ENCODE data around the gene DHRSX. TPM values are rescaled to one million over a fixed set of nuclear protein-coding genes. Genes with fewer than 3 reads are reported as not detected.
"Not testable (repeated sequence)": the region's sequence is repeated elsewhere in the genome, so short reads cannot be mapped to it uniquely, and the experiment has no call there.

The DHRSX gene
- polyA plus RNA-seq, 3 donors = 12.9 to 33.2 (median 28.3) TPM

DNA sequence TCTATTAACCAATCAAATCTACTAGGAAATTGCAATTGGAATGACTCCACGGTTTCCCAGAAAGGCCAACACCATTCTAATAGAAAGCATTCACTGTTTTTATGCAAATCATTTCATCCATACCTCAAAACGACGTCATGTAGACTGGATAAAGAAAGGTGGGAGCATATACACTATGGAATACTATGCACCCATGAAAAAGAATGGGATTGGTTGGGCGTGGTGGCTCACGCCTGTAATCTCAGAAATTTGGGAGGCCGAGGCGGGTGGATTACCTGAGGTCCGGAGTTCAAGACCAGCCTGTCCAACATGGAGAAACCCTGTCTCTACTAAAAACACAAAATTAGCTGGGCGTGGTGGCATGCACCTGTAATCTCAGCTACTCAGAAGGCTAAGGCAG lies 46.2 kb downstream of the DHRSX start:
- 100% methylated on average over 3 of the region's 9 CpGs for WGBS (ENCODE audit: insufficient coverage)
- H3K36me3 ChIP-seq (replicated peaks in 1 of 2; ENCODE audit: control insufficient read depth in 1 of 2, insufficient read depth in 2 of 2, low read length in 2 of 2); H3K9me3 ChIP-seq (replicated peaks in 1 of 2; ENCODE audit: control insufficient read depth in 1 of 2, insufficient read depth in 1 of 2, low read length in 2 of 2); H3K27ac Mint-ChIP-seq; H3K9me3 Mint-ChIP-seq; H3K4me3 Mint-ChIP-seq; H3K4me2 ChIP-seq (replicated peaks; ENCODE audit: extremely low read depth, low read length, poor library complexity, severe bottlenecking); H3K27me3 ChIP-seq (ENCODE audit: control insufficient read depth in 2 of 2, insufficient read depth in 2 of 2, low read length in 2 of 2); H3K27me3 Mint-ChIP-seq (ENCODE audit: low read depth in 3 of 3); H3K27ac ChIP-seq (ENCODE audit: low read depth in 1 of 2, low read length in 2 of 2); H3K4me3 ChIP-seq (replicated peaks in 1 of 3; ENCODE audit: low read depth in 2 of 3, low read length in 3 of 3); H2AFZ ChIP-seq (ENCODE audit: insufficient read depth, low read depth, low read length, poor library complexity, severe bottlenecking); H3K9ac ChIP-seq (ENCODE audit: insufficient read depth, low read length, poor library complexity, severe bottlenecking); intact Hi-C loops (cut with micrococcal nuclease); H3K4me1 Mint-ChIP-seq; DNase-seq; H3K4me1 ChIP-seq (ENCODE audit: control insufficient read depth in 1 of 2, insufficient read depth in 2 of 2, low read length in 2 of 2): not testable (repeated sequence)
- peaks cover 13 to 19% of the 10 kb centered on the region in 2 donors for H3K36me3 Mint-ChIP-seq
- Histone ChIP-seq H3K79me2 (ENCODE audit: insufficient read depth, low read length) (peaks cover 13% of the 10 kb centered on the region), H4K20me1 (ENCODE audit: insufficient read depth, low read length) (peaks cover 73% of the 10 kb centered on the region)

- no peak overlapping the region for H3K27ac ChIP-seq (ENCODE audit: low read depth in 1 of 2, low read length in 2 of 2)
- Mint-ChIP-seq H3K36me3 (peaks cover 9 to 21% of the 10 kb centered on the region in 2 donors), H3K27ac (no peak overlapping the region), H3K4me3 (no peak overlapping the region), H3K9me3 (peaks cover under 1 to 6% (median 4%) of the 10 kb centered on the region in 7 donors), H3K4me1 (peaks cover 1% of the 10 kb centered on the region), H3K27me3 (ENCODE audit: low read depth in 3 of 3) (peaks cover 0 to 2% (median 1%) of the 10 kb centered on the region in 3 donors)
- no peak overlapping the region for H3K4me2 ChIP-seq (replicated peaks; ENCODE audit: extremely low read depth, low read length, poor library complexity, severe bottlenecking)
- peaks cover 59% of the 10 kb centered on the region for H4K20me1 ChIP-seq (ENCODE audit: insufficient read depth, low read length)
- H3K9ac ChIP-seq (ENCODE audit: insufficient read depth, low read length, poor library complexity, severe bottlenecking) = no peak overlapping the region
- intact Hi-C loops (cut with micrococcal nuclease) = no loop called here
- DNase-seq = no peak
- 100% methylated on average over 1 of the region's 4 CpGs for WGBS (ENCODE audit: insufficient coverage)
- H3K36me3 ChIP-seq (replicated peaks in 1 of 2; ENCODE audit: control insufficient read depth in 1 of 2, insufficient read depth in 2 of 2, low read length in 2 of 2) = peaks cover 0 to 3% of the 10 kb centered on the region in 2 donors
- H3K9me3 ChIP-seq (replicated peaks in 1 of 2; ENCODE audit: control insufficient read depth in 1 of 2, insufficient read depth in 1 of 2, low read length in 2 of 2) = peaks cover 0 to 1% of the 10 kb centered on the region in 2 donors
- TF ChIP-seq, protein P1, sequence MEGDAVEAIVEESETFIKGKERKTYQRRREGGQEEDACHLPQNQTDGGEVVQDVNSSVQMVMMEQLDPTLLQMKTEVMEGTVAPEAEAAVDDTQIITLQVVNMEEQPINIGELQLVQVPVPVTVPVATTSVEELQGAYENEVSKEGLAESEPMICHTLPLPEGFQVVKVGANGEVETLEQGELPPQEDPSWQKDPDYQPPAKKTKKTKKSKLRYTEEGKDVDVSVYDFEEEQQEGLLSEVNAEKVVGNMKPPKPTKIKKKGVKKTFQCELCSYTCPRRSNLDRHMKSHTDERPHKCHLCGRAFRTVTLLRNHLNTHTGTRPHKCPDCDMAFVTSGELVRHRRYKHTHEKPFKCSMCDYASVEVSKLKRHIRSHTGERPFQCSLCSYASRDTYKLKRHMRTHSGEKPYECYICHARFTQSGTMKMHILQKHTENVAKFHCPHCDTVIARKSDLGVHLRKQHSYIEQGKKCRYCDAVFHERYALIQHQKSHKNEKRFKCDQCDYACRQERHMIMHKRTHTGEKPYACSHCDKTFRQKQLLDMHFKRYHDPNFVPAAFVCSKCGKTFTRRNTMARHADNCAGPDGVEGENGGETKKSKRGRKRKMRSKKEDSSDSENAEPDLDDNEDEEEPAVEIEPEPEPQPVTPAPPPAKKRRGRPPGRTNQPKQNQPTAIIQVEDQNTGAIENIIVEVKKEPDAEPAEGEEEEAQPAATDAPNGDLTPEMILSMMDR (IDR thresholded peaks at IDR 0.05) = no peak
- H3K79me2 ChIP-seq (ENCODE audit: insufficient read depth, low read length) = peaks cover 9% of the 10 kb centered on the region
- no peaks in the 10 kb centered on the region for H3K27me3 ChIP-seq (ENCODE audit: control insufficient read depth in 2 of 2, insufficient read depth in 2 of 2, low read length in 2 of 2)
- H3K4me1 ChIP-seq (ENCODE audit: control insufficient read depth in 1 of 2, insufficient read depth in 2 of 2, low read length in 2 of 2) = no peaks in the 10 kb centered on the region
- H2AFZ ChIP-seq (ENCODE audit: insufficient read depth, low read depth, low read length, poor library complexity, severe bottlenecking) = no peak overlapping the region
- H3K4me3 ChIP-seq (replicated peaks in 1 of 3; ENCODE audit: low read depth in 2 of 3, low read length in 3 of 3) = no peak overlapping the region
Measured at GRCh38 chrX:2452799-2453198, 48.0 kb downstream of the DHRSX start.

Data from CD14-positive monocyte (primary cell).